BE2C (cell line): ENCODE results near the gene RNF213. TPM values are rescaled to one million over a fixed set of nuclear protein-coding genes. Genes with fewer than 3 reads are reported as not detected.

ENCODE experiments used
- DNase-seq: peaks from one replicate; pipeline ENCODE4 v3.0.0-alpha.2; 2020
- H3K27me3 ChIP-seq: fragments of 250-450 bp; sonication (Bioruptor Pico); 2 replicates; pipeline ENCODE4 v1.5.1; 2020; ENCODE audit warnings: mild to moderate bottlenecking
- H3K36me3 ChIP-seq: fragments of 250-450 bp; sonication (Bioruptor Pico); 2 replicates; pipeline ENCODE4 v1.5.1; 2020; ENCODE audit warnings: mild to moderate bottlenecking
- H3K4me1 ChIP-seq: fragments of 250-450 bp; sonication (Bioruptor Pico); 2 replicates; pipeline ENCODE4 v1.5.1; 2020
- H3K4me3 ChIP-seq: 2 replicates; pipeline ENCODE4 v1.5.1; 2011; ENCODE audit warnings: low read depth, low read length
- H3K9me3 ChIP-seq: fragments of 250-450 bp; sonication (Bioruptor Pico); 2 replicates; pipeline ENCODE4 v1.5.1; 2020
- CTCF ChIP-seq: IDR thresholded peaks from 2 replicates; pipeline ENCODE4 v1.5.1; 2012; ENCODE audit warnings: mild to moderate bottlenecking, low read depth, low read length
- polyA plus RNA-seq: library from polyadenylated mRNA; unstranded; fragments of >200 nt; gene quantifications from one replicate; pipeline ENCODE4 v1.2.1, GENCODE V29; 2012; ENCODE audit warnings: low read depth, missing spikeins; ENCODE audit not compliant: insufficient read length, insufficient read depth

Gene RNF213
- 37.4 TPM for polyA plus RNA-seq

DNA sequence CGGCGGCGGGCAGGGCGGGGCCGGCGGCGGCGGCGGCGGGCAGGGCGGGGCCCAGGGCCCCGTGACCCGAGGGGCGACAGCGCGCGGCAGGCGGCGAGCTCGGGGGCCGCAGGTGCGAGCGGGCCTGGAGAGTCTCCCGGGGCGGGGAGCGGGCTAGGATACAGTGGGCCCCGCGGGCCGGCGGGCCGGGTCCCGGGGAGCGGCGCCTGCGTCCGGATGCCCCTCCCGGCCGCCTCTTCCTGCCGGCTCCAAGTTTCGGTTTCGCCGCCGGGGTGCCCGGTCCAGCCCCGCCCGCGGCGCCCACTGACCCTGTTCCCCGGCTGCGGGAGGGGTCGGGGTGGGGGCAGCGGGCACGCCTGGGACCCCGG is at the start of gene RNF213:
Gene RNF213, plus strand, starts transcription at position 62 of the 368 bp plus-strand sequence. CDS start 2,830 bp downstream, outside the sequence.
- H3K4me1 ChIP-seq: peaks cover 16% of the 10 kb centered on the region
- H3K36me3 ChIP-seq: no peaks in the 10 kb centered on the region
- peak within 1 kb of the TSS; percentile 82 for H3K4me3 ChIP-seq
- peak; percentile 74 for DNase-seq
- no peaks in the 10 kb centered on the region for H3K27me3 ChIP-seq
- no peak for TF ChIP-seq CTCF
- H3K9me3 ChIP-seq: no peaks in the 10 kb centered on the region

DNA sequence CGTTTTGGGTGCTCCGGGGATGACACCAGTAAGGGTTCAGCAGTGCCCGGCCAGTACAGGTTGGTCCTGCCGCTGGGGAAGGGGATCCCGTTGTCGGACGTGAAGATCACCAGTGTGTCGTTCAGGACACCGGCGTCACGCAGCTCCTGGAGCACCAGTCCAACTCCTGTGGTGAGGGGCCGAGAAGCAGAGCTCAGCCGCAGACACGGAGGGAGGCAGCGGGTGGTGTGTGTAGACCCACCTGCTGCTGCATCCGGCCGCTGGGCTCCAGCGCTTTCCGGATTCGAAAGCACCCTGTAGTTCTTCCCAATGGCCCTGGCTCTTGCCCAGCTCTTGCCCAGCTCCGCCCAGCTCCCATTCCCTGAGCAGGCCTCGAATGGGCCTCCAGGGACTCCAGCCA is 48.5 kb upstream of the RNF213 start:
- H3K27me3 ChIP-seq: no peaks in the 10 kb centered on the region
- TF ChIP-seq CTCF: no peak
- no peaks in the 10 kb centered on the region for H3K4me1 ChIP-seq
- peaks cover 36% of the 10 kb centered on the region for H3K36me3 ChIP-seq
- no peak for DNase-seq
- H3K9me3 ChIP-seq: no peaks in the 10 kb centered on the region
- H3K4me3 ChIP-seq: no peak overlapping the region

GRCh38 chr17:80212511-80212910 is 48.1 kb upstream of the RNF213 start:
- no peaks in the 10 kb centered on the region for H3K4me1 ChIP-seq
- no peaks in the 10 kb centered on the region for H3K9me3 ChIP-seq
- no peak for TF ChIP-seq CTCF
- peaks cover 38% of the 10 kb centered on the region for H3K36me3 ChIP-seq
- DNase-seq: no peak
- H3K27me3 ChIP-seq: no peaks in the 10 kb centered on the region
- H3K4me3 ChIP-seq: no peak overlapping the region

- H3K36me3 ChIP-seq: peaks cover 42% of the 10 kb centered on the region
- no peaks in the 10 kb centered on the region for H3K4me1 ChIP-seq
- no peak overlapping the region for H3K4me3 ChIP-seq
- no peak for DNase-seq
- H3K9me3 ChIP-seq: no peaks in the 10 kb centered on the region
- no peak for TF ChIP-seq CTCF
- no peaks in the 10 kb centered on the region for H3K27me3 ChIP-seq
These were observed 47.5 kb upstream of the RNF213 start for GRCh38 chr17:80212962-80213642.

GRCh38 chr17:80213643-80213975 is 47.0 kb upstream of the RNF213 start:
- H3K36me3 ChIP-seq: peaks cover 42% of the 10 kb centered on the region
- no peak overlapping the region for H3K4me3 ChIP-seq
- TF ChIP-seq CTCF: no peak
- no peaks in the 10 kb centered on the region for H3K9me3 ChIP-seq
- no peaks in the 10 kb centered on the region for H3K4me1 ChIP-seq
- H3K27me3 ChIP-seq: no peaks in the 10 kb centered on the region
- DNase-seq: no peak

DNA sequence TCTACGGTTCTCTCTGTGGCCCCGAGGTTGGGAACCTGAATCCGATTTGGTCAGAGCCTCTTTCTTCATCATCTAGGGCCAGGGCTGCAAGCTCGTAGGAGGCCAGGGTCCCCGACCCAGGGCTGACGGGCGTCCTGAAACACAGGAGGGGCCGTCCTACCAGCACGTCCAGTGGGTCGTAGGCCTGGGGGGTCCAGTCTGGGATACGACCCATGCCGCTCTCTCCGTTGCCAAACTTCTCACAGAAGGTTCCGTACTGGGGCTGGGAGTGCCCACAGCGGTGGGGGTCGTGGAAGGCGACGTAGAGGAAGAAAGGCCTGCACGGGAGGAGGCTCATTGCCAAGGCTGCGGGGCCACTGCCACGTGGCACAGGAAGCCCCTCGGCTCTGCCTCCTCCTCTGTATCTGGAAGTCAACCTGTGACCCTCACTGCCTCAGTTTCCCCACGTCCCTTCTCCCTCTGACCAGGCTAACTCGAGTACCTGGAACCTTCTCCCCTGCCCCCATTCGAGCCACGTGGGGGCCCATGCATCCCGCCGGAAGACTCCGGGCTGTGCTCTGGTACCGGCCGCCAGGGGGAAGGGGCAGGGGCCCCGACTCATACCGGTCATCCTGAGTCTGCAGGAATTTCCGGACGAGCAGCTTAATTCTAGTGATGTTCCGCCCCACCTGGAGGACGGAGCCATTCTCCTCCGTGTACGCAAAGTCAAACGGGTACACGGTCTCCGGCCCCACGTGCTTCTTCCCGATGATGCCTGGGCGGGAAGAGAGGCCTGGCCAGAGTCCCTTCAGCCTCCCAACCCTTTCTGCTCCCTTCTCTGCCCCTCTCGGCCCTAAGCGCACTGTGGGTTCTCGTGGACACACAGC is 46.4 kb upstream of the RNF213 start:
- Histone ChIP-seq H3K4me3 (no peak overlapping the region), H3K9me3 (no peaks in the 10 kb centered on the region), H3K4me1 (peaks cover 4% of the 10 kb centered on the region), H3K36me3 (peaks cover 42% of the 10 kb centered on the region), H3K27me3 (no peaks in the 10 kb centered on the region)
- TF ChIP-seq CTCF: no peak
- DNase-seq: no peak
